Calu3 (cell line): ENCODE measurements around the gene ZNF407. TPM values are rescaled to one million over a fixed set of nuclear protein-coding genes. Genes with fewer than 3 reads are reported as not detected.

ENCODE experiments used
- BruUV-seq: library from RNA; stranded (reverse); fragments of 400-500 nt; replicated peaks from 2 replicates; lab custom pipeline; 2021; lab: Mats Ljungman, UMichigan
- CTCF ChIA-PET: fragments of 300-600 bp; sonication (Branson Sonifier 250); formaldehyde crosslinking; loops from one replicate; lab custom pipeline; 2022; ENCODE audit warnings: antibody characterized with exemption; lab: Charles Lee
- DNase-seq: peaks from one replicate; pipeline ENCODE4 v3.0.0; 2022
- H3K27ac Mint-ChIP-seq: one replicate; pipeline ENCODE4 v1.8.0; 2022; ENCODE audit warnings: mixed read lengths; ENCODE audit not compliant: unreplicated experiment
- H3K27me3 Mint-ChIP-seq: one replicate; pipeline ENCODE4 v1.8.0; 2022; ENCODE audit warnings: mixed read lengths; ENCODE audit not compliant: unreplicated experiment
- H3K36me3 Mint-ChIP-seq: one replicate; pipeline ENCODE4 v1.8.0; 2022; ENCODE audit warnings: mild to moderate bottlenecking, moderate library complexity, mixed read lengths; ENCODE audit not compliant: insufficient read depth, unreplicated experiment
- H3K4me1 Mint-ChIP-seq: one replicate; pipeline ENCODE4 v1.8.0; 2022; ENCODE audit warnings: mild to moderate bottlenecking, low read depth, mixed read lengths; ENCODE audit not compliant: unreplicated experiment
- H3K4me3 Mint-ChIP-seq: one replicate; pipeline ENCODE4 v1.8.0; 2022; ENCODE audit warnings: mild to moderate bottlenecking, low read depth, moderate library complexity, mixed read lengths; ENCODE audit not compliant: unreplicated experiment
- H3K9me3 Mint-ChIP-seq: one replicate; pipeline ENCODE4 v1.8.0; 2022; ENCODE audit warnings: low read depth, mixed read lengths; ENCODE audit not compliant: unreplicated experiment
- CTCF ChIP-seq: fragments of 200-600 bp; IDR thresholded peaks from one replicate; pipeline ENCODE4 v1.8.0; 2022; ENCODE audit warnings: antibody characterized with exemption; ENCODE audit not compliant: unreplicated experiment
- intact Hi-C: fragments of 100-400 bp; cut with micrococcal nuclease; formaldehyde crosslinking; loops from one replicate; pipeline ENCODE4 v1.10.0; 2022; ENCODE audit not compliant: unreplicated experiment
- total RNA-seq: library from RNA; stranded (reverse); gene quantifications from 2 replicates; pipeline ENCODE4 v1.2.3, GENCODE V29; 2022

ZNF407 gene
- total RNA-seq, 1 experiment from 2014 or later = 17.4 TPM

DNA sequence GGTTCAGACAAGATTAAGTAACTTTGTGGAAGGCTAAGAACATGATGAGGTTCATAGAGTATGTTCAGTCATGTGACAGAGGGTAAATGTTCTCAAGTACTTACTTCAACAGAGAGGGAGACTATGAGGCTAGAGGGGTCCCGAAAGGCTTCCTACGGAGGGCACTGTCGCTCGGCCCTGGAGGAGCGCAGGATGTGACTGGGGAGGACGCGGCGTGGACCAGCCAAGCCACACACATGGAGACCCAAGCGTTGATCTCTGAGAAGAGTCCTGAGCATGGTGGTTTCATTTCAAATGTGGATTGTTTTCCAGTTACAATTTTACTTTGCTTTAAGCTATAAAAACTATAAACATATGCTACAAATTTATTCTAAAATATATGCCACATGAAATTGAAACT, 383.8 kb downstream of the ZNF407 start:
- H3K4me1 Mint-ChIP-seq = peaks cover 8% of the 10 kb centered on the region
- no peak for DNase-seq
- intact Hi-C loops = no loop called here
- H3K36me3 Mint-ChIP-seq = no peaks in the 10 kb centered on the region
- no peak for TF ChIP-seq CTCF
- no TSS peak for BruUV-seq
- no peak overlapping the region for H3K4me3 Mint-ChIP-seq
- CTCF ChIA-PET = no interaction called here
- H3K27me3 Mint-ChIP-seq = no peaks in the 10 kb centered on the region
- no peaks in the 10 kb centered on the region for H3K9me3 Mint-ChIP-seq
- H3K27ac Mint-ChIP-seq = no peak overlapping the region

- no peak for DNase-seq
- intact Hi-C loops = no loop called here
- H3K9me3 Mint-ChIP-seq = no peaks in the 10 kb centered on the region
- H3K27me3 Mint-ChIP-seq = no peaks in the 10 kb centered on the region
- H3K4me1 Mint-ChIP-seq = peaks cover 8% of the 10 kb centered on the region
- CTCF ChIA-PET = no interaction called here
- no peaks in the 10 kb centered on the region for H3K36me3 Mint-ChIP-seq
- no peak overlapping the region for H3K4me3 Mint-ChIP-seq
- no peak overlapping the region for H3K27ac Mint-ChIP-seq
- TF ChIP-seq CTCF = no peak
- BruUV-seq = no TSS peak
Measured at GRCh38 chr18:74982946-74983635, 385.4 kb downstream of the ZNF407 start.

- Mint-ChIP-seq H3K27me3 (no peaks in the 10 kb centered on the region), H3K27ac (no peak overlapping the region), H3K9me3 (no peaks in the 10 kb centered on the region), H3K4me1 (peaks cover 3% of the 10 kb centered on the region), H3K36me3 (no peaks in the 10 kb centered on the region), H3K4me3 (no peak overlapping the region)
- intact Hi-C loops = no loop called here
- TF ChIP-seq CTCF = no peak
- CTCF ChIA-PET = no interaction called here
- no TSS peak for BruUV-seq
- DNase-seq = no peak
Measured at GRCh38 chr18:74989134-74989533, 391.5 kb downstream of the ZNF407 start.

DNA sequence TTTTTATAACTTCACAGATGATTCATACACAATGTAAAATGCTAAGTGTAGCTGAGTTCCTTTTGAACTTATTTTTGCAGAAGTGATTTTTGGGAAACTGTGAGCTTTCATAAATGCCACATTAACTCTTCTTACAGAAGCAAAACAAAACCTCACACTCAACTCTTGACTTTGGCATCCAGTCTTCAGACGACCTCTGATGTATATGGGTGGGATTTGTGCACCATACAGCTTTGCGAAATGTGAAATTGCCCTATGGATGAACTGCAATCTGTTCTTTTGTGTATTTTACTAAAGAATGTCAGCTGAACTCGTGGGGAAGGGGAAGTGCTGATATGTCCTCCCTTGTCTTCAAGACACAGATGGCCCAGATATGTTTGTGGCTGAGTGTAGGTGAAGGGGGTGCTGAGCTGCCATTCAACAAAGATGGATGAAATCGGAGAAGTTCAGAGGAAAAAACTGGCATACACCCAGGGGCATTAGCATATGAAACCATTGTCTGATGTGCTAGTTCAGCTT, 393.0 kb downstream of the ZNF407 start:
- CTCF ChIA-PET = no interaction called here
- H3K27me3 Mint-ChIP-seq = no peaks in the 10 kb centered on the region
- no peaks in the 10 kb centered on the region for H3K9me3 Mint-ChIP-seq
- intact Hi-C loops = no loop called here
- peaks cover 17% of the 10 kb centered on the region for H3K4me1 Mint-ChIP-seq
- TF ChIP-seq CTCF = no peak
- H3K4me3 Mint-ChIP-seq = no peak overlapping the region
- DNase-seq = no peak
- no peaks in the 10 kb centered on the region for H3K36me3 Mint-ChIP-seq
- H3K27ac Mint-ChIP-seq = no peak overlapping the region
- BruUV-seq = no TSS peak
